ENCODE data around the gene PCDHA7.
"Not testable (repeated sequence)": the region's sequence is repeated elsewhere in the genome, so short reads cannot be mapped to it uniquely, and the experiment has no call there.

The PCDHA7 gene

DNA sequence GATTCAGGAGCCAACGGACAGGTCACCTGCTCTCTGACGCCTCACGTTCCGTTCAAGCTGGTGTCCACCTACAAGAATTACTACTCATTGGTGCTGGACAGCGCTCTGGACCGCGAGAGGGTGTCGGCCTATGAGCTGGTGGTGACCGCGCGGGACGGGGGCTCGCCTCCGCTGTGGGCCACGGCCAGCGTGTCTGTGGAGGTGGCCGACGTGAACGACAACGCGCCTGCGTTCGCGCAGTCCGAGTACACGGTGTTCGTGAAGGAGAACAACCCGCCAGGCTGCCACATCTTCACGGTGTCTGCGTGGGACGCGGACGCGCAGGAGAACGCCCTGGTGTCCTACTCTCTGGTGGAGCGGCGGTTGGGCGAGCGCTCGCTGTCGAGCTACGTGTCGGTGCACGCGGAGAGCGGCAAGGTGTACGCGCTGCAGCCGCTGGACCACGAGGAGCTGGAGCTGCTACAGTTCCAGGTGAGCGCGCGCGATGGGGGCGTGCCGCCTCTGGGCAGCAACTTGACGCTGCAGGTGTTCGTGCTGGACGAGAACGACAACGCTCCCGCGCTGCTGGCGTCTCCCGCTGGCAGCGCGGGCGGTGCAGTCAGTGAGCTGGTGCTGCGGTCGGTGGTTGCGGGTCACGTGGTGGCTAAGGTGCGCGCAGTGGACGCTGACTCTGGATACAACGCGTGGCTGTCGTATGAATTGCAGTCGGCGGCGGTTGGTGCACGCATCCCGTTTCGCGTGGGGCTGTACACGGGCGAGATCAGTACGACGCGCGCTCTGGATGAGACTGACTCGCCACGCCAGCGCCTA, 23.3 kb downstream of the PCDHA7 start:
- DNase-seq (ENCODE audit: extremely low read depth in 1 of 2, low read depth in 1 of 2) = no peak

DNA sequence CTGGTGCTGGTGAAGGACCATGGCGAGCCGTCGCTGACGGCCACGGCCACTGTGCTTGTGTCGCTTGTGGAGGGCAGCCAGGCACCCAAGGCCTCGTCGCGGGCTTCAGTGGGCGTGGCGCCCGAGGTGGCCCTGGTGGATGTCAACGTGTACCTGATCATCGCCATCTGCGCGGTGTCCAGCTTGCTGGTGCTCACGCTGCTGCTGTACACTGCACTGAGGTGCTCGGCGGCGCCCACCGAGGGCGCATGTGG, 23.8 kb downstream of the PCDHA7 start:
- no peak for DNase-seq (ENCODE audit: extremely low read depth in 1 of 2, low read depth in 1 of 2)

DNA sequence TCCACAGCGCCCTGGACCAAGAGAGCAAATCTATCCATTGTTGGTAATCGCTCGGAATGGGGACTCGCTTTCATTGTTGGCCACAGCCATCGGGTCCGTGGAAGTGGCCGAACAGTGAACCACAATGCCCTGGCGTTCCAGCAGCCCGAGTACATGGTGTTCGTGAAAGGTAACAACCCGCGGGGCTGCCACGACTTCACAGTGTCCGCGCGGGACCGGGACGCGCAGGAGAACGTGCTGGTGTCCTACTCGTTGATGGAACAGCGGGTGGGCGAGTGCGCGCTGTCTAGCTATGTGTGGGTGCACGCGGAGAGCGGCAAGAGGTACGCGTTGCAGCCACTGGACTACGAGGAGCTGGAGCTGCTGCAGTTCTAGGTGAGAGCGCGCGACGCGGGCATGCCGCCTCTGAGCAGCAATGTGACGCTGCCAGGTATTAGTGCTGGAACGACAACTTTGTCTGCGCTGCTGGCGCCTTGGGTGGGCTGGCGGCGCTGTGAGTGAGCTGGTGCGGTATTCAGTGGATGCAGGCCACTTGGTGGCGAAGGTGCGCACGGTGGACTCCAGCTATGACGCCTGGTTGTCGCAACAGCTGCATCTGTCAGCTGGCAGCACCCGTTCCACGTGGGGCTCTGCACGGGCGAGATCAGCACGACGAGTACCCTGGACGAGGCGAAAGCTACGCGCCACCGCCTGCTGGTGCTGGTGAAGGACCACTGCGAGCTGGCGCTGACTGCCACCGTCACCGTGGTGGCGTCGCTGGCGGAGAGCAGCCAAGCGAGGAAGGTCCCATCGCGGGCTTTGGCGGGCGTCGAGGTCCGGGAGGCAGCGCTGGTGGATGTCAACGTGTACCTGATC, 28.6 kb downstream of the PCDHA7 start:
- DNase-seq (ENCODE audit: extremely low read depth in 1 of 2, low read depth in 1 of 2) = no peak

DNA sequence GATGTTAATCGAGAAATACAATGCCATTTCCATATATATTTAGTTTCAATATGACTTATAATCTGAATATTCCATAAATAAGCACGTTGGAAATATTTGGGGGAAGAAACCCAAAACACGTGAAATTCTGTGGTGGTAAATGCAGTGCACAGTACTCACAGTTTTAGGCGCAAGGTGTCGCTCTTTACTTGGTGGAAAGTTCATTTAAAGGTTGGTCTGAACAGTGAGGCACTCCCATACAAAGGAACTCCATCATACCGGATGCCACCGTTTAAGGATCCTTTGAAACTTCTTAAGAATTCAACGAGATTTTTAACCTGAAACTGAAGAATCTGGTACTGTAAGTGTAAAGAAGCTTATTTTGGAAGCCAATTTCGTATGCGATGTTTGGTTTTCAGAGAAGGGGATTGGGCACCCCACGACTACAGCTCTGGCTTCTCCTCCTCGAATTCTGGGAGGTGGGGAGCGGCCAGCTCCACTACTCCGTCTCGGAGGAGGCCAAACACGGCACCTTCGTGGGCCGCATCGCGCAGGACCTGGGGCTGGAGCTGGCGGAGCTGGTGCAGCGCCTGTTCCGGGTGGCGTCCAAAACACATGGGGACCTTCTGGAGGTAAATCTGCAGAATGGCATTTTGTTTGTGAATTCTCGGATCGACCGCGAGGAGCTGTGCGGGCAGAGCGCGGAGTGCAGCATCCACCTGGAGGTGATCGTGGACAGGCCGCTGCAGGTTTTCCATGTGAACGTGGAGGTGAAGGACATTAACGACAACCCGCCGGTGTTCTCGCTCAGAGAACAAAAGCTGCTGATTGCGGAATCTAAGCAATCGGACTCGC, 34.9 kb downstream of the PCDHA7 start, which contains the start of gene PCDHA11:
PCDHA11 (plus strand) TSS at position 237 of the 834 bp plus-strand sequence; CDS start at position 384, 147 bp downstream.
- DNase-seq (ENCODE audit: extremely low read depth in 1 of 2, low read depth in 1 of 2) = no peak

DNA sequence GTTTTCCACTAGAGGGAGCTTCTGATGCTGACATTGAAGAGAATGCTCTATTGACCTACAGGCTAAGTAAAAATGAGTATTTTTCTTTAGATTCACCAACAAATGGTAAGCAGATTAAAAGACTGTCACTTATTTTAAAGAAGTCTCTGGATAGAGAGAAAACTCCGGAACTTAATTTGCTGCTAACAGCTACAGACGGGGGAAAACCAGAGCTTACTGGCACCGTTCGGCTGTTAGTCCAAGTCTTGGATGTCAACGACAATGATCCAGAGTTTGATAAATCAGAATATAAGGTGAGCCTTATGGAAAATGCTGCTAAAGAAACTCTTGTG, 35.5 kb downstream of the PCDHA7 start:
- no peak for DNase-seq (ENCODE audit: extremely low read depth in 1 of 2, low read depth in 1 of 2)

DNA sequence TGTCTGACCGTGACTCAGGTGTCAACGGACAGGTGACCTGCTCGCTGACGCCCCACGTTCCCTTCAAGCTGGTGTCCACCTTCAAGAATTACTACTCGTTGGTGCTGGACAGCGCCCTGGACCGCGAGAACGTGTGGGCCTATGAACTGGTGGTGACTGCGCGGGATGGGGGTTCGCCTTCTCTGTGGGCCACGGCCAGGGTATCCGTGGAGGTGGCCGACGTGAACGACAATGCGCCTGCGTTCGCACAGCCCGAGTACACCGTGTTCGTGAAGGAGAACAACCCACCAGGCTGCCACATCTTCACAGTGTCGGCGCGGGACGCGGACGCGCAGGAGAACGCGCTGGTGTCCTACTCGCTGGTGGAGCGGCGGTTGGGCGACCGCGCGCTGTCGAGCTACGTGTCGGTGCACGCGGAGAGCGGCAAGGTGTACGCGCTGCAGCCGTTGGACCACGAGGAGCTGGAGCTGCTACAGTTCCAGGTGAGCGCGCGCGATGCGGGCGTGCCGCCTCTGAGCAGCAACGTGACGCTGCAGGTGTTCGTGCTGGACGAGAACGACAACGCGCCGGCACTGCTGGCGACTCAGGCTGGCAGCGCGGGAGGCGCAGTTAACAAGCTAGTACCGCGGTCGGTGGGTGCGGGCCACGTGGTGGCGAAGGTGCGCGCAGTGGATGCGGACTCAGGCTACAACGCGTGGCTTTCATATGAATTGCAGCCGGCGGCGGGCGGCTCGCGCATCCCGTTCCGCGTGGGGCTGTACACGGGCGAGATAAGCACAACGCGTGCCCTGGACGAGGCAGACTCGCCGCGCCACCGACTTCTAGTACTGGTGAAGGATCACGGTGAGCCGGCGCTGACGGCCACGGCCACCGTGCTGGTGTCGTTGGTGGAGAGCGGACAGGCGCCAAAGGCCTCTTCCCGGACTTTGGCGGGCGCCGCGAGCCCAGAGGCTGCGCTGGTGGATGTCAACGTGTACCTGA, 36.4 kb downstream of the PCDHA7 start:
- DNase-seq (ENCODE audit: extremely low read depth in 1 of 2, low read depth in 1 of 2) = no peak

DNA sequence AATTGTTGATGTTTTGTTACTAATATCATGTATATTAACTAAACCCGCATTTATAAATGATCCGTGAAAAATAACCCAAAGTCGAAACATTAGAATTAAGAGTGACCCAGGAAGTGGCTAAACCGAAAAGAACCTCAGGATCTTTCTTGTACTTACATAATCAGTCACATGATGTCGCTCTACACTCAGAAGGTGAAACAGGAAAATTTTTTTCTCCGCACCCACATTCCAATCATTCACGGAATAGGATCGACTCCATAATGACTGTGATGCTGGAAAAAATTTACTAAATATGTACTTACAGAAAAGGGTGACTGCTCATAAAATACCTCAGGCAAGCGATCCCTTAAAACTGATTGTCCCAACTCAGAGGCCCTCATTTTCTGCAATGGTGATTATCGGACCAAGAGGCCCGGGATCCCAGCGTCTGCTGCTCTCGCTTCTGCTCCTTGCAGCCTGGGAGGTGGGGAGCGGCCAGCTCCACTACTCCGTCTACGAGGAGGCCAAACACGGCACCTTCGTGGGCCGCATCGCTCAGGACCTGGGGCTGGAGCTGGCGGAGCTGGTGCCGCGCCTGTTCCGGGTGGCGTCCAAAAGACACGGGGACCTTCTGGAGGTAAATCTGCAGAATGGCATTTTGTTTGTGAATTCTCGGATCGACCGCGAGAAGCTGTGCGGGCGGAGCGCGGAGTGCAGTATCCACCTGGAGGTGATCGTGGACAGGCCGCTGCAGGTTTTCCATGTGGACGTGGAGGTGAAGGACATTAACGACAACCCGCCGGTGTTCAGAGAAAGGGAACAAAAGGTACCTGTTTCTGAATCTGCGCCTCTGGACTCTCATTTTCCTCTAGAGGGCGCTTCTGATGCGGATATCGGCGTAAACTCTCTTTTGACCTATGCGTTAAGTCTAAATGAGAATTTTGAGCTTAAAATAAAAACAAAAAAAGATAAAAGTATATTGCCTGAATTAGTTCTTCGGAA, 41.3 kb downstream of the PCDHA7 start, which contains the start of gene PCDHA12:
PCDHA12 (plus strand) TSS at position 224 of the 981 bp plus-strand sequence; CDS start at position 389, 165 bp downstream.
- DNase-seq (ENCODE audit: extremely low read depth in 1 of 2, low read depth in 1 of 2) = no peak

DNA sequence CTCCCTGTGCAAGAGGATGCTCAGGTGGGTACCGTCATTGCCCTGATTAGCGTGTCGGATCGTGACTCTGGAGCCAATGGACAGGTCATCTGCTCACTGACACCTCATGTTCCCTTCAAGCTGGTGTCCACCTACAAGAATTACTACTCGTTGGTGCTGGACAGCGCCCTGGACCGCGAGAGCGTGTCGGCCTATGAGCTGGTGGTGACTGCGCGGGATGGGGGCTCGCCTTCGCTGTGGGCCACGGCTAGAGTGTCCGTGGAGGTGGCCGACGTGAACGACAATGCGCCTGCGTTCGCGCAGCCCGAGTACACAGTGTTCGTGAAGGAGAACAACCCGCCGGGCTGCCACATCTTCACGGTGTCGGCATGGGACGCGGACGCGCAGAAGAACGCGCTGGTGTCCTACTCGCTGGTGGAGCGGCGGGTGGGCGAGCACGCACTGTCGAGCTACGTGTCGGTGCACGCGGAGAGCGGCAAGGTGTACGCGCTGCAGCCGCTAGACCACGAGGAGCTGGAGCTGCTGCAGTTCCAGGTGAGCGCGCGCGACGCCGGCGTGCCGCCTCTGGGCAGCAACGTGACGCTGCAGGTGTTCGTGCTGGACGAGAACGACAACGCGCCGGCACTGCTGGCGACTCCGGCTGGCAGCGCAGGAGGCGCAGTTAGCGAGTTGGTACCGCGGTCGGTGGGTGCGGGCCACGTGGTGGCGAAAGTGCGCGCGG, 42.6 kb downstream of the PCDHA7 start:
- DNase-seq (ENCODE audit: extremely low read depth in 1 of 2, low read depth in 1 of 2) = not testable (repeated sequence)

DNA sequence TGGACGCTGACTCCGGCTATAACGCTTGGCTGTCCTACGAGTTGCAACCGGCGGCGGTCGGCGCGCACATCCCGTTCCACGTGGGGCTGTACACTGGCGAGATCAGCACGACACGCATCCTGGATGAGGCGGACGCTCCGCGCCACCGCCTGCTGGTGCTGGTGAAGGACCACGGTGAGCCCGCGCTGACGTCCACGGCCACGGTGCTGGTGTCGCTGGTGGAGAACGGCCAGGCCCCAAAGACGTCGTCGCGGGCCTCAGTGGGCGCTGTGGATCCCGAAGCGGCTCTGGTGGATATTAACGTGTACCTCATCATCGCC, 43.2 kb downstream of the PCDHA7 start:
- DNase-seq (ENCODE audit: extremely low read depth in 1 of 2, low read depth in 1 of 2) = no peak

DNA sequence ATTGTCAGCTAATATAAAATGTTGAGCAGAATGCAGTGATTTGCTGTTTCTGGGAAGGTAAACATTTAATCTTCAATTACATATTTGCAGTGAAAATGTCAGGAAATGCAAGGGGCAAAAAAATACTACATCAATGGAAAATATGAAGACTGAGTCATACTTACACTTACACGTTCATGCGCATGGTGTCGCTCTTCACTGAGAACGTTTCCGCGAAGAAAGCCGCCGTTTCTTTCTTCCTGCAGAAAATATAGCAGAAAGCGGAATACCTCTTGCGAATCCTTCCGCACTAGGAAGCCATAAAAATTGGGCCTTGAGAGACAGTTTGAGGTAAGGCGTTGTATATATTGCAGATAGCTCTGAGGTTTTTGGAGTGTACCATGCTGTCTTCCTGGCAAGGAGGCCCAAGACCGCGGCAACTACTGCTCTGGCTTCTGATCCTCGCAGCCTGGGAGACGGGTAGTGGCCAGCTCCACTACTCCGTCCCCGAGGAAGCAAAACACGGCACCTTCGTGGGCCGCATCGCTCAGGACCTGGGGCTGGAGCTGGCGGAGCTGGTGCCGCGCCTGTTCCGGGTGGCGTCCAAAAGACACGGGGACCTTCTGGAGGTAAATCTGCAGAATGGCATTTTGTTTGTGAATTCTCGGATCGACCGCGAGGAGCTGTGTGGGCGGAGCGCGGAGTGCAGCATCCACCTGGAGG, 48.0 kb downstream of the PCDHA7 start, which contains the start of gene PCDHA13:
PCDHA13 (plus strand) TSS at position 236 of the 702 bp plus-strand sequence; CDS start at position 381, 145 bp downstream.
- DNase-seq (ENCODE audit: extremely low read depth in 1 of 2, low read depth in 1 of 2) = no peak

DNA sequence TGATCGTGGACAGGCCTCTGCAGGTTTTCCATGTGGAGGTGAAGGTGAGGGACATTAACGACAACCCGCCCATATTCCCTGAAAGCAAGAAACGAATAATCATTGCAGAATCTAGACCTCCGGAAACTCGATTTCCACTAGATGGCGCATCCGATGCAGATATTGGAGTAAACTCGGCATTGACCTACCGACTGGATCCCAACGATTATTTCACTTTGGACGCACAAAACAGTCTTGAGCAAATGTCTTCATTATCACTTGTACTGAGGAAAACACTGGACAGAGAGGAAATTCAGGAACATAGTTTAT, 48.5 kb downstream of the PCDHA7 start:
- DNase-seq (ENCODE audit: extremely low read depth in 1 of 2, low read depth in 1 of 2) = no peak

DNA sequence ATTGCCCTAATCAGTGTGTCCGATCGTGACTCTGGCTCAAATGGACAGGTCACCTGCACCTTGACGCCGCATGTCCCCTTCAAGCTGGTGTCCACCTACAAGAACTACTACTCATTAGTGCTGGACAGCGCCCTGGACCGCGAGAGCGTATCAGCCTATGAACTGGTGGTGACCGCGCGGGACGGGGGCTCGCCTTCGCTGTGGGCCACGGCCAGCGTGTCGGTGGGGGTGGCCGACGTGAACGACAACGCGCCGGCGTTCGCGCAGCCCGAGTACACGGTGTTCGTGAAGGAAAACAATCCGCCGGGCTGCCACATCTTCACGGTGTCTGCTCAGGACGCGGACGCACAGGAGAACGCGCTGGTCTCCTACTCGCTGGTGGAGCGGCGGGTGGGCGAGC, 49.3 kb downstream of the PCDHA7 start:
- no peak for DNase-seq (ENCODE audit: extremely low read depth in 1 of 2, low read depth in 1 of 2)

DNA sequence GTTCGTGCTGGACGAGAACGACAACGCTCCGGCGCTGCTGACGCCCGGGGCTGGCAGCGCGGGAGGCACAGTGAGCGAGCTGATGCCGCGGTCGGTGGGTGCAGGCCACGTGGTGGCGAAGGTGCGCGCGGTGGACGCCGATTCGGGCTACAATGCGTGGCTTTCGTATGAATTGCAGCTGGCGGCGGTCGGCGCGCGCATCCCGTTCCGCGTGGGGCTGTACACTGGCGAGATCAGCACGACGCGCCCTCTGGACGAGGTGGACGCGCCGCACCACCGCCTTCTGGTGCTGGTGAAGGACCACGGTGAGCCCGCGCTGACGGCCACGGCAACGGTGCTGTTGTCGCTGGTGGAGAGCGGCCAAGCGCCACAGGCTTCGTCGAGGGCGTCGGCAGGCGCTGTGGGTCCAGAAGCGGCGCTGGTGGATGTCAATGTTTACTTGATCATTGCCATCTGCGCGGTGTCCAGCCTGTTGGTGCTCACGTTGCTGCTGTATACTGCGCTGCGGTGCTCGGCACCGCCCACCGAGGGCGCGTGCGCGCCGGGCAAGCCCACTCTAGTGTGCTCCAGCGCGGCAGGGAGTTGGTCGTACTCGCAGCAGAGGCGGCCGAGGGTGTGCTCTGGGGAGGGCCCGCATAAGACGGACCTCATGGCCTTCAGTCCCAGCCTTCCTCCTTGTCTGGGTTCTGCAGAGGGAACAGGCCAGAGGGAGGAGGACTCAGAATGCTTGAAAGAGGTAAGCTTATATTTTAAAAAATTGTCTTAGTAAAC, 50.0 kb downstream of the PCDHA7 start:
- DNase-seq (ENCODE audit: extremely low read depth in 1 of 2, low read depth in 1 of 2) = no peak

Data from activated CD8-positive, alpha-beta memory T cell treated with anti-CD3 and anti-CD28 coated beads for 1 hour (primary cell).